VCaP (cell line): ENCODE results near the gene RPL22.

Source experiments
- H3K27ac ChIP-seq: fragments of 450-650 bp; 2 replicates; pipeline ENCODE4 v1.5.1; 2017
- CTCF ChIP-seq: fragments of 450-650 bp; conservative IDR thresholded peaks from 2 replicates; pipeline ENCODE4 v1.5.1; 2017; ENCODE audit warnings: mild to moderate bottlenecking, moderate library complexity

RPL22 gene

DNA sequence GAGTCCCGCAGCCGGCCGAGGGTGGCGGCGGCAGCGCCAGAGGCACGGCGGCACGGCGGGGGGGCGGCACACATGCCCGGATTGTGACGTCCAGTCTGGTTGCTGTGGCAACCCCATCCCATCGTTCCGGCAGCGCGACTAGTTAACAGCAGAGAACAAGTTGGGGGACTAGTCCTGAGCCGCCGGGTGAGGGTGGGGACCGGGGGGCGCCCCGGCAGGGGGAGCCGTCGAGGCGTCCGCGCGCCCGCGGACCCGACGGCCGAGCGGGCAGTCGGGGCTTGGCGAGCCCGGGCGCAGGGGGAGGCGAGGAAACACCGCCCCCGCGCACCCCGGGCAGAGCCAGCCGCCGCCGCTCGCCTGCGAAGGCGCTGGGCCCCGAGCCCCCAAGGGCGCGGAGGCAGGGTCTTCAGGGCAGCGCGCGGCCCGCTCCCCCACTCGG is 19.1 kb downstream of the RPL22 start, which contains the start of gene CHD5:
Gene CHD5, minus strand, starts transcription at position 54 of the 439 bp plus-strand sequence. CDS start 298 bp downstream, outside the sequence.
- peak within 1 kb of the TSS; percentile 43; the same call in 1 of the 2 replicates for H3K27ac ChIP-seq
- TF ChIP-seq CTCF: peak; percentile 36

DNA sequence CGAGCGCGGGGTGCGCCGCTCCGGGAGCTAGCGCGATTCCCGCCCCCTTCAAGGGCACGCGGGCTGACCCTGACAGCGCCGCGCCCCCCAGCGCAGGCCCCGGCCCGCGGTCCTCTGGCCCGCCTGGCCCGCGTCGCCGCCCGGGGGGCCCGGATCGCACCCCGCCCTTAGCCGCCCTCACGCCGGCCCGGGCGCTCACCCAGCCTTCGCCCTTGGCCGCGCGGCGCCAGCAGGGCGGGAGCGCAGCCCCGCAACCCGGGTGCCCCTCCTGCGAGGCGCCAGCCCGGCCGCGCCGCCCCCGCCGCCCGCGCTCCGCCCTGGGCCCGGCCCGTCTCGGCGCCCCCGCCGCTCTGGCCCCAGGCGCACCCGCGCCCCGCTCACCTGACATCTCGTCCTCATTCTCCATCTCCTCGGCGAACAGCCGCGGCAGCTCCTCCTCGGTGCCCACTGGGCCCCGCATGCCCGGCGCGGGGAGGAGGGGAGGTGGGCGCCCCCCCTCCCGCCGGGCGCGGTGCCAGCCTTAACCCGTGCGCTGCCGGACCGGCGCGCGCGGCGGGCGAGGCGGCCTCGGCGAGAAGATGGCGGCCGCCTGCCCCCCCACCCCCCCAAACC is 19.7 kb downstream of the RPL22 start:
- peak overlapping the region; percentile 43; the same call in 1 of the 2 replicates for H3K27ac ChIP-seq
- no peak for TF ChIP-seq CTCF

DNA sequence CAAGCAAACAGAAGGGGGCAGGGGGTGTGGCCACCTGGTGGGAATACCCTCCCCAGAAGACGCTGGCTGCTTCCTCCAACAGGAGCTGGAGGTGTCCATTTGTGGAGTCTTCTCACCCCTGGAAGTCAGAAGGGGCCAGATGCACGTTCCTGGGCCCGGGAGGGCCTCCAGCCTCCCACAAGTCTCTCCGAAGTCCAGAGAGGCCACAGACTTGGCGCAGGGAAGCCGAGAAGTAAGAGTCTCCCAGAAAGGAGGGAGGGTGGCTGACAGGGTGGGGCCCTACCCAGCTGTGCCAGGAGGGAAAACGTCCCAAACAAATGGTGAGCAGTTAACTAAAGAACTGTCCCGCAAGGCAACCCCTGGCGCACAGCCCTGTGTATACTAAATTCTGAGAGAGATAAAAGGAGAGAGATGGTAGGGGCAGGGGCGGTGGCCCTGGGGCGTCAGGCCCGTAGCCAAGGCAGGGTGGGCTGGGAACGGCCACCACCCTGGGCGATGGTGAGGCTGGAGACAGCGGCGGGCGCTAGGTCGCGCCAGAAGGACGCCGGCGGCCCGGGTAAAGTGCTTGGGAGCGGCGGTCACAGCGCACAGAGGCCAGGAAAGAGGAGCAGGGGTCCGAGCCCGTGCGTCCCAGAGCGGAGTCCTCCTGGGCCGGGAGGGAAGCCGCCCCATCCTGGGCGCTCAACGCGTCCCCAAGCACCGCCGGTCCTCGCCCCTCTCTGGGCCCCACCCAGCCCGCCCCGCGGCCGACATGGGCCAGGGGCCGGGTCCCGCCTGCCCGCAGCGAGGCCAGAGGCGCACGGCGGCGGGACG is 20.4 kb downstream of the RPL22 start:
- TF ChIP-seq CTCF: 0 out of 2 replicates have a peak, but pooled peaks have one; percentile 18

GRCh38 chr1:6177681-6178380 is 21.6 kb downstream of the RPL22 start:
- no peak for TF ChIP-seq CTCF
- H3K27ac ChIP-seq: no peak overlapping the region

More for the DNA sequence above, 20.4 kb downstream of the RPL22 start:
- H3K27ac ChIP-seq: peak overlapping the region; percentile 43; the same call in 1 of the 2 replicates

GRCh38 chr1:6176779-6177178 is 22.6 kb downstream of the RPL22 start:
- no peak for TF ChIP-seq CTCF

DNA sequence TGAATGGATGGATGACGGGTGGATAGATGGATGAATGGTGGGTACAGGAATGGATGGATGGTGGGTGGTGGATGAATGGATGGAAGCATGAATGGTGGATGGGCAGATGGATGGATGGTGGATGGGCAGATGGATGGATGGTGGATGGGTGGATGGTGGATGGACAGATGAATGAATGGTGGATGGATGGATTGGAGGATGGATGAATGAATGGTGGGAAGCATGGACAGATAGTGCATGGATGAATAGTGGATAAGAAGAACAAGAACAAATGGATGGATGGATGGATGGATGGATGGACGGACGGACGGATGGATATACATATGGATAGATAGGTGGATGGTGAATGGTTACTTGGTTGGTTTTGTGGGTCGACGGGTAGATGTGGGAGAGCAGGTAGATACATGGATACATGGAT is 24.0 kb downstream of the RPL22 start:
- TF ChIP-seq CTCF: no peak
- H3K27ac ChIP-seq: no peak overlapping the region

More at GRCh38 chr1:6176779-6177178, 22.6 kb downstream of the RPL22 start:
- no peak overlapping the region for H3K27ac ChIP-seq
